Fibroblast of villous mesenchyme (primary cell): ENCODE results near the gene EHD2. TPM values are rescaled to one million over a fixed set of nuclear protein-coding genes. Genes with fewer than 3 reads are reported as not detected.

Experiments used
- DNase-seq: peaks from one replicate; pipeline ENCODE4 v3.0.0-alpha.2; 2010; ENCODE audit warnings: low read depth
- H3K4me3 ChIP-seq: 2 replicates; pipeline ENCODE4 v1.5.1; 2011; ENCODE audit warnings: low read depth, mild to moderate bottlenecking, low read length
- CTCF ChIP-seq: IDR thresholded peaks from 2 replicates; pipeline ENCODE4 v1.5.1; 2012; ENCODE audit warnings: low read depth, mild to moderate bottlenecking, low read length; ENCODE audit not compliant: insufficient read depth
- total RNA-seq: library from RNA; depleted of rRNA; stranded (reverse); fragments of >200 nt; gene quantifications from 2 replicates; pipeline ENCODE4 v1.2.3, GENCODE V29; 2012

EHD2 gene
- total RNA-seq, 1 donor, result 144 TPM

DNA sequence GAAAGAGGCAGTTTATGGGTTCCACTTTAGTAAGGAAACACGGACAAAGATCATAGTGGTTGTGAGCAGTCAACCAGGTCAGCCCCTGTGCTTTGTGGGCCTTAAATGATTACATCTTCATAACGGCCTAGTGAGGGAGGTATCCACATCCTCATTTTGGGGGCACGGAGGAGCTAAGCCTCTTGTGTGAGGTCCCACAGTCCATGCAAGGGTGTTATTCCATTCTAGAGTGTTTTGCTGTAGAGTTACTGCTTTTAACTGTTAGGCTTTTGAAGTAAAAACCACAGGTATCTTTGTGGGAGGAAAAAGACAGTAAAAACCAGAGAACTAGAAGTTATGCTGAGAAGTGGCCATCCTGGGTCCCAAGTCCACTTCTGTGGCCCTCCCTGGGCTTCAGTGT, 36.1 kb downstream of the EHD2 start:
- DNase-seq, result no peak
- H3K4me3 ChIP-seq, result no peak overlapping the region
- no peak for TF ChIP-seq CTCF

DNA sequence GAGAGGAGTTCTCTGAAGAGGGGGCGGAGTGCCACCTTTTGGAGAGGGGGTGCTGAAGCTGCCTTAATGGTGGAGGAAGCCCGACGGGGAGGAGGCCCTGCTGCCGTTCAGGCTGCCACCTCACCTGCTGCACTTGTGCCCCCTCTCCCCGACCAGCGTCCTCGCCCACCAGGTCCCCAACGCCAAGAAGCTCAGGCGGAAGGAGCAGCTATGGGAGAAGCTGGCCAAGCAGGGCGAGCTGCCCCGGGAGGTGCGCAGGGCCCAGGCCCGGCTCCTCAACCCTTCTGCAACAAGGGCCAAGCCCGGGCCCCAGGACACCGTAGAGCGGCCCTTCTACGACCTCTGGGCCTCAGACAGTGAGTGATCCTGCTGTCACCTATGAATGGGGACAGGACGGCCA, 37.5 kb downstream of the EHD2 start:
- TF ChIP-seq CTCF, result no peak
- DNase-seq, result no peak
- H3K4me3 ChIP-seq, result no peak overlapping the region

DNA sequence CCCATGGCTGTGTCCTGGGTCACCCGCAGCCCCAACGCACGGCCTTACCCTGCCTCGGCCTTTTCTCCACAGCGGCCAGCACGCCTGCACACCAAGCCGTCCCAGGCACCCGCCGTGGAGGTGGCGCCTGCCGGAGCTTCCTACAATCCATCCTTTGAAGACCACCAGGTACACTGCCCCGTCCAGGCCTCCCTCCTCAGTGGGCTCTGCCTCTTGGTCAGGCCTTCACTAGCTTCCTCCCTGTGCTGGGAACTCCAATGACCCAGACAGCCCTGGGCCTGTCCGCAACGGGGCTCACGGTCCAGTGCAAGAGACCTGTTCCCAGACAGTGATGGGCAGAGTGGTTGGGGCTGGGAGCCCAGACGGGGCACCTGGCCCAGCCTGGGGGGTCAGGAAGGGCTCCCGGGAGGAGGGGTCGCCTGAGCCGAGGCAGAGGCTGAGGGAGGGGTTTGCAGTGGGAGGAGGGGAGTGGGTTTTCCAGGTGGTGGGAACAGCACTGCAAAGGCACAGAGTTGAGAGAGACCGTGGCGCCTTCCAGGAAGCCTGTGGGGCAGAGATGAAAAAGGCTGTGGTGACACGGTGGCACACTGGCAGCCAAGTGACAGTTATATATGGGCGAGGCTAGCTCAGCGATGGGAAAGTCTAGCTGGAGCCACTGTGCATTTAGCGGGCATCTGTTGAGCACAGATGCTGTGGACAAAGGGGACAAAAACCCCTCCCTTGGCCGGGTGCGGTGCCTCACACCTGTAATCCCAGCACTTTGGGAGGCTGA, 39.4 kb downstream of the EHD2 start:
- no peak overlapping the region for H3K4me3 ChIP-seq
- no peak for TF ChIP-seq CTCF
- DNase-seq, result no peak

DNA sequence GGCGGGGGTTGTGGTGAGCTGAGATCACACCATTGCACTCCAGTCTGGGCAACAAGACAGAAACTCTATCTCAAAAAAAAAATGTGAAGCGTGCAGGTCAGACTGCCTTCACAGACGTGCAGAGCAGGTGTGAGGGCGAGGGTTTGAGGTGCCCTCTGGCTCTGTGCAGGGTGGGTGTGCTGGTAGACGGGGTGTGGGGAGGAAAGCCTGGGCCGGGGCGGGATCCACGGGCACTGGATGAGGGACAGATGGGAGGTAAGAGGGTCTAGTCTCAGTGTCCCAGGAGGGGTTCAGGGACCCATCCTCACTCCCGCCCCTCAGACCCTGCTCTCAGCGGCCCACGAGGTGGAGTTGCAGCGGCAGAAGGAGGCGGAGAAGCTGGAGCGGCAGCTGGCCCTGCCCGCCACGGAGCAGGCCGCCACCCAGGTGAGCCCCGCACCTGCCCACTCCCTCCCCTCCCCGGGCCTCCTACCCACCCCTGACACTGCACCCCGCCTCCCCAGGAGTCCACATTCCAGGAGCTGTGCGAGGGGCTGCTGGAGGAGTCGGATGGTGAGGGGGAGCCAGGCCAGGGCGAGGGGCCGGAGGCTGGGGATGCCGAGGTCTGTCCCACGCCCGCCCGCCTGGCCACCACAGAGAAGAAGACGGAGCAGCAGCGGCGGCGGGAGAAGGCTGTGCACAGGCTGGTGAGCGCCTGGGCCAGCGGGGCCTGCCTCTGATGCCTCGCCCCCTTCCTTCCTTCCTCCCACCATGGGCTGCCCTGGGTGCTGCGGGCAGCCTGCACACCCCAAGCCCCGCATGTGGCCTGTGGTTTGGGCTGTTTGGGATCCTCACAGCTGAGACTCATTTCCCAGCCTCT, 41.2 kb downstream of the EHD2 start:
- DNase-seq, result no peak
- no peak for TF ChIP-seq CTCF
- no peak overlapping the region for H3K4me3 ChIP-seq

GRCh38 chr19:47755065-47755761, 42.0 kb downstream of the EHD2 start:
- TF ChIP-seq CTCF, result no peak
- no peak for DNase-seq
- no peak overlapping the region for H3K4me3 ChIP-seq

DNA sequence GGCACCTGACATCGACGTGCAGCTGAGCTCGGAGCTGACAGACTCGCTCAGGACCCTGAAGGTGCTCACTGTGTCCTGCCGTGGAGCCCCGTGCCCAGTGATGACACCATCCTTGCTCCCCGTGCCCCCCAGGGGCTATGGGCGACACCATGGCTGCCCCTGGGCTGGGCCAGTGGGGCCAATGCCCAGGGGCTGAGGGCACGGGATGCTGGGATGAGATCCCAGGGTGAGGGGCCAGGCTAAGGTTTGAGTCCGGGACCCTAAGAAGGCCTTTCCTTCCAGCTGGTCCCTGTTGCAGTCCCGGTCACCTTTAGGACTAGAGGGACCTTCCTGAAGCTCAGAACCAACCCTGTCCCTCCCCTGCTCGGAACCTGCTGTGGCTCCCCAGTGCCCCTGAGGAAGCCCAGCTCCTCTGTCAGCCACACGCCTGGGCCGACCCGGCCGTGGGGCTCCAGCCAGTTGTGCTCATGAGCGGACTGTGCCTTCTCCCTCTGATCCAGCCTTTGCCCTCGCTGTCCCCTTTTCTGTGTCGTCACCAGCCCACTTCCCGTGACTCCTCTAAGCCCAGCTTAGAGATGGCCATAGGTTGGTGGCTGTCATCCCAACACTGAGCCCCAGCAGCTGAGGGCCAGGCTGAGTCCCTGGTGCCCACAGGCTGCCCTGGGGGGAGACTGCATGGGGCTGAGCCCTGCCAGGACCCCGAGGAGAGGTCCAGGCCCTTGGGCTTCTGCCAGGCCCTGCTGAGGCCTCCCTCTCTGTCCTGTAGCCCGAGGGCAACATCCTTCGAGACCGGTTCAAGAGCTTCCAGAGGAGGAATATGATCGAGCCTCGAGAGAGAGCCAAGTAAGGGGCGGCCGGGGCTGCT, 42.8 kb downstream of the EHD2 start:
- H3K4me3 ChIP-seq, result no peak overlapping the region
- DNase-seq, result no peak
- no peak for TF ChIP-seq CTCF
